ENCODE measurements around the gene NSMCE1. TPM values are rescaled to one million over a fixed set of nuclear protein-coding genes. Genes with fewer than 3 reads are reported as not detected.
"Not testable (repeated sequence)": the region's sequence is repeated elsewhere in the genome, so short reads cannot be mapped to it uniquely, and the experiment has no call there.

NSMCE1 gene
- total RNA-seq, 4 donors from 2014 or later = 20.9 to 41.3 (median 30.6) TPM

- H3K4me1 ChIP-seq = peaks cover 4 to 27% (median 15%) of the 10 kb centered on the region in 4 donors
- no peaks in the 10 kb centered on the region for H3K27me3 ChIP-seq
- H3K4me3 ChIP-seq = peak overlapping the region; percentile 58 to 86 (median 78)
- no peak for DNase-seq
- no peaks in the 10 kb centered on the region for H3K9me3 ChIP-seq
- peak overlapping the region; percentile 92 to 98 (median 94) for H3K27ac ChIP-seq
- H3K36me3 ChIP-seq = no peaks in the 10 kb centered on the region
- no peak for TF ChIP-seq POLR2A (IDR thresholded peaks at IDR 0.05)
- TF ChIP-seq, protein P1, sequence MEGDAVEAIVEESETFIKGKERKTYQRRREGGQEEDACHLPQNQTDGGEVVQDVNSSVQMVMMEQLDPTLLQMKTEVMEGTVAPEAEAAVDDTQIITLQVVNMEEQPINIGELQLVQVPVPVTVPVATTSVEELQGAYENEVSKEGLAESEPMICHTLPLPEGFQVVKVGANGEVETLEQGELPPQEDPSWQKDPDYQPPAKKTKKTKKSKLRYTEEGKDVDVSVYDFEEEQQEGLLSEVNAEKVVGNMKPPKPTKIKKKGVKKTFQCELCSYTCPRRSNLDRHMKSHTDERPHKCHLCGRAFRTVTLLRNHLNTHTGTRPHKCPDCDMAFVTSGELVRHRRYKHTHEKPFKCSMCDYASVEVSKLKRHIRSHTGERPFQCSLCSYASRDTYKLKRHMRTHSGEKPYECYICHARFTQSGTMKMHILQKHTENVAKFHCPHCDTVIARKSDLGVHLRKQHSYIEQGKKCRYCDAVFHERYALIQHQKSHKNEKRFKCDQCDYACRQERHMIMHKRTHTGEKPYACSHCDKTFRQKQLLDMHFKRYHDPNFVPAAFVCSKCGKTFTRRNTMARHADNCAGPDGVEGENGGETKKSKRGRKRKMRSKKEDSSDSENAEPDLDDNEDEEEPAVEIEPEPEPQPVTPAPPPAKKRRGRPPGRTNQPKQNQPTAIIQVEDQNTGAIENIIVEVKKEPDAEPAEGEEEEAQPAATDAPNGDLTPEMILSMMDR (IDR thresholded peaks at IDR 0.05) = no peak
Measured at GRCh38 chr16:27204312-27204915, 64.2 kb downstream of the NSMCE1 start.

- peak within 1 kb of the TSS; percentile 58 to 86 (median 78) for H3K4me3 ChIP-seq
- no peaks in the 10 kb centered on the region for H3K9me3 ChIP-seq
- H3K27me3 ChIP-seq = no peaks in the 10 kb centered on the region
Measured at GRCh38 chr16:27203507-27204311, 64.9 kb downstream of the NSMCE1 start, which contains the start of gene KDM8. KDM8 (plus strand) TSS chr16:27203526; CDS start chr16:27210124, 6,598 bp downstream.

GRCh38 chr16:27202923-27203506, 65.6 kb downstream of the NSMCE1 start:
- Histone ChIP-seq H3K27ac (peak overlapping the region; percentile 92 to 98 (median 94)), H3K4me3 (peak overlapping the region; percentile 58 to 86 (median 78)), H3K9me3 (no peaks in the 10 kb centered on the region), H3K36me3 (no peaks in the 10 kb centered on the region), H3K27me3 (no peaks in the 10 kb centered on the region), H3K4me1 (peaks cover 0 to 26% (median 13%) of the 10 kb centered on the region in 4 donors)
- DNase-seq = peak in 2 of 3 donors; percentile 91 to 97
- TF ChIP-seq POLR2A (IDR thresholded peaks at IDR 0.05) = no peak
- TF ChIP-seq, protein P1 (IDR thresholded peaks at IDR 0.05) = no peak

More at GRCh38 chr16:27203507-27204311, 64.9 kb downstream of the NSMCE1 start, which contains the start of gene KDM8:
- peaks cover 0 to 26% (median 15%) of the 10 kb centered on the region in 4 donors for H3K4me1 ChIP-seq
- peak within 1 kb of the TSS; percentile 92 to 98 (median 94) for H3K27ac ChIP-seq
- no peaks in the 10 kb centered on the region for H3K36me3 ChIP-seq
- peak; percentile 97 to 100 (median 99) for DNase-seq
- peak; percentile 65 to 72 for TF ChIP-seq POLR2A (IDR thresholded peaks at IDR 0.05)
- TF ChIP-seq, protein P1 (IDR thresholded peaks at IDR 0.05) = peak in 1 of 6 experiments; percentile 13

GRCh38 chr16:27200914-27201313, 67.7 kb downstream of the NSMCE1 start:
- peaks cover 0 to 26% (median 11%) of the 10 kb centered on the region in 4 donors for H3K4me1 ChIP-seq
- DNase-seq, H3K9me3 ChIP-seq, H3K27me3 ChIP-seq, H3K4me3 ChIP-seq, H3K27ac ChIP-seq, H3K36me3 ChIP-seq: not testable (repeated sequence)

DNA sequence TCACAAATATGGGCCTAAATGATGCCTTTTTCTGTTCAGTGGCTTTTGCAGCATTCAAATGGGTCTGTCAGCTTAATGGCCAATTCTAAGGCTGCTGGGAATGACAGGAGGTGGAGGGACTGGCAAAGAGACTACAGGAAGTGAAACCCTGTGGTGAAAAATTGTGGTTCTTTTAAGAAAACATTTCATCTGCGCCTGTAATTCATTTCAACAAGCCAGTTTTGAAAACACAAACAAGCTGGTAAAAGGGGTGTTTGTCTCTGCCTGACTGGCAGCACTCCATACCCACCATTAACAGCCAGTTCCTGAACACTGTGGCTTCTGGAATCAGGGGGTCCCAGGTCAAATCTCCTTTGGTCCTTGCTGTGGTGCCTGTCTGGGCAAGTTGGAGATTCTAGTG, 68.8 kb downstream of the NSMCE1 start:
- H3K27ac ChIP-seq = peak overlapping the region; percentile 38 to 74 (median 70)
- H3K4me3 ChIP-seq = peak overlapping the region in 1 of 4 donors; percentile 13
- no peaks in the 10 kb centered on the region for H3K9me3 ChIP-seq
- H3K27me3 ChIP-seq = no peaks in the 10 kb centered on the region
- H3K4me1 ChIP-seq = peaks cover 0 to 24% (median 13%) of the 10 kb centered on the region in 4 donors
- H3K36me3 ChIP-seq = no peaks in the 10 kb centered on the region
- DNase-seq = peak in 1 of 3 donors; percentile 51
- TF ChIP-seq, protein P1 (IDR thresholded peaks at IDR 0.05) = no peak
- TF ChIP-seq POLR2A (IDR thresholded peaks at IDR 0.05) = no peak
